Activated naive CD4-positive, alpha-beta T cell treated with anti-CD3 and anti-CD28 coated beads, Interleukin-2, amount 50 U/mL, for 72 hours (primary cell): ENCODE data around the gene KRABD2.
A peak's percentile ranks its signal among the peaks of the same experiment; 100 is the strongest.

ENCODE experiments used
- ATAC-seq, 2 donors: fragments of 150-1000 bp; cut with Tn5 transposase; 2 replicates each; pipeline ENCODE4 v1.10.0; 2021; ENCODE audit warnings: mild to moderate bottlenecking in 2 of 2, moderate library complexity in 2 of 2
- DNase-seq, 2 donors: peaks; one replicate each; pipeline ENCODE4 v3.0.0; 2021 to 2022; ENCODE audit warnings: low spot score in 2 of 2
- H3K27ac Mint-ChIP-seq, 2 donors: one replicate each; pipeline ENCODE4 v1.8.0; 2022; ENCODE audit warnings: mild to moderate bottlenecking in 2 of 2, mixed read lengths in 2 of 2
- H3K36me3 Mint-ChIP-seq, 2 donors: one replicate each; pipeline ENCODE4 v1.8.0; 2022; ENCODE audit warnings: mixed read lengths in 2 of 2
- H3K9me3 Mint-ChIP-seq, 2 donors: one replicate each; pipeline ENCODE4 v1.8.0; 2022; ENCODE audit warnings: mixed read lengths in 2 of 2

Gene KRABD2

DNA sequence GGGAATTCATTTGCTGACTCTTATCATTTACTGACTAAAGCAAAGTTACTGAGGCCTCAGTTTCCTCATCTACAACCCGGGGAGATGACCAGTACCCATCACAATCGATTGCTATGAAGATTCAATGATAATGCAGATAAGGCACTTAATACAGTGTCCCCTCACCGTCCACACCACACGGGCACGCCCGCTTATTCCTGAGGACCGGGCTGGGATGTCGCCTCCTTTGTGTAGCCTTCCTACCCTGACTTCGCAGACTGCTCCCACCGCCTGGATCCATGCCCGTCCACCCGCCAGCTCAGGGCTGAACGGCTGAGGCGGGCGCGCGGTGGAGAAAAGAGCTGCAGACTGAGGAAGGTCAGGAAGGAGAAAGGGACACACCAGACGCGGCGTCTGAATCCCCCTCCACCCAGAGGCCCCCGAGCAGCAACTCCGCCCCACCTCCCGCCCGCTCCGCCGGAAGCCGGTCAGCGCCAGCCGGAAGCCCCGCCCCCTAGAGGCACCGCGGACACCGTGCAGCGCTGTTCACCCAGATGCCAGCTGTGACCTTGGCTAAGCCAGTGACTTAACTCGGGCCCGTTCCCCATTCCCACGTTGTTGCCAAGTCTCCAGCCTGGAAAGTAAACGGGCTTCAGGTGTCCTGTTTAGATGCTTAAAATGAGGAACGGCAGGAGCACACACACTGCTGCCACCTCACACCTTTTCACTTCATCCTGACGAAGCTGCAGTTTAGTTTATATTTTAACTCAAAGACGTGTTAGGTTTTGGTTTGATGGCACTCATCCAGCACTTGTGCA lies at the start of gene KRABD2:
TSS of gene KRABD2 (minus strand) at position 434 of the 797 bp plus-strand sequence.
- Mint-ChIP-seq H3K9me3 (no peaks in the 10 kb centered on the region), H3K27ac (peak within 1 kb of the TSS; percentile 86 to 88), H3K36me3 (peaks cover 37 to 39% of the 10 kb centered on the region in 2 donors)
- ATAC-seq, result peak; percentile 97 to 100
- peak; percentile 87 to 92 for DNase-seq

- ATAC-seq, result no peak
- no peak overlapping the region for H3K27ac Mint-ChIP-seq
These were observed 45.1 kb upstream of the KRABD2 start for GRCh38 chr17:8421571-8421970.

DNA sequence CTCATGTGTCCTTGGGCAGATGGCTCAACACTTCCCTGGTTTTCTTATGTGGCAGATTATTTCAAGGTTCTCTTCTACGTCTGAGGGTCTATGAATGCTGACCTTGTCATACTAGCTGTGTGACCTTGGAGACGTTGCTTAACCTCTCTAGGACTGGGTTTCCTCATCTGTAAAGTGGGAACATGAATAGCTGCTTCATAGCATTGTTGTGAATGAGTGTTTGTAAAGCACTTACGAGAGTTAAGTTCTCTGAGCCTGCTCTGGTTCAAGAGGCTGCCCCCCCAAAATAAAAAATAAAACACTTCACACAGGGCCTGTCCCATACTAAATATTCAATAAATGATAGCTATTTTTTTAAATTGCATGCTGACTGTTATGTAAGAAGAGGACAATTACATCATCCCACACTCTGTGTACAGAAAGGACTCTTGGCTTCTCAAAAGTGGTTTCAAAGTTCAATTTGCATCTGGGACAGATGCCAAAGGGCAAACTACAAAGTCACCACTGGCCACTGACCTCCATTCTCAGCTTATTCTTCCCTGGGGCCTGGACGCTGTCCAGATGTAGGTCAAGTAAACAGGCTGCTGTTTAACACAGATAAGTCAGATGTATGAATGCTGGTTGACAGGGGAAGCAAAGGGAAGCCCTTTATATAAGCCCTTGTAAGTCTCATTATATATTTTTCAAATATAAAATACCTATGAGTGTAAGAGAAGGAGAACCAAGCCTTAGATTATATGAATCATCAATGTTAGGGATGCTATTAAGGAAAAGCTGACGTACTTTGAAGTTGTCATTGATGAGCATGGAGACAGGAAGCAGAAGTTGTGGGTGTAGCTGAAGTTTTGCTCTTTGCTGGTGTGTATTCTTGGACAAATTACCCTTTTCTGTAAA lies 43.8 kb upstream of the KRABD2 start:
- Mint-ChIP-seq H3K36me3 (no peaks in the 10 kb centered on the region), H3K9me3 (no peaks in the 10 kb centered on the region), H3K27ac (no peak overlapping the region)
- ATAC-seq (no peak), DNase-seq (no peak)

More at GRCh38 chr17:8421571-8421970, 45.1 kb upstream of the KRABD2 start:
- H3K9me3 Mint-ChIP-seq, result no peaks in the 10 kb centered on the region
- no peak for DNase-seq
- no peaks in the 10 kb centered on the region for H3K36me3 Mint-ChIP-seq

- DNase-seq (no peak), ATAC-seq (no peak)
- no peaks in the 10 kb centered on the region for H3K9me3 Mint-ChIP-seq
- H3K27ac Mint-ChIP-seq, result no peak overlapping the region
- no peaks in the 10 kb centered on the region for H3K36me3 Mint-ChIP-seq
These were observed 42.8 kb upstream of the KRABD2 start for GRCh38 chr17:8419305-8419704.

- Mint-ChIP-seq H3K36me3 (no peaks in the 10 kb centered on the region), H3K9me3 (no peaks in the 10 kb centered on the region), H3K27ac (no peak overlapping the region)
- DNase-seq (no peak), ATAC-seq (no peak)
These were observed 42.0 kb upstream of the KRABD2 start for GRCh38 chr17:8418471-8418870.

DNA sequence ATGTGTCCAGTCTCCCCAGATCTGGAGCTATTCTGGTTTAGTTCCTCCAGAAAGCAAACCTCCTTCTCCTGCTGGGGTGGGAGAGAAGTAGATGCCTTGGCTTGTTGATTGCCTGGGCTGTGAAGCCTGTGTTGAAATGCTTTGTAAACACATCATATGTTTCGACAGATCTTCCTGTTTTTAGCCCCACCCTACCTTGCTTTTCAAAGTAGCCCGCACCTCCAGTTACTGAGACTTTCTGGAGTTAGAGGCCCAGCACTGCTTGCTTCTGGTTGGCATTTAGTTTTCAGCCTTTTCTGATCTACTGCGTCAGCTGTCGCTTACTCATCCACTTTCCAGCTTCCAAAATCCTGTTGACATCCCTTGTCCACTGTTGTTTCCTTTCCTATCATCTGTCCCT lies 41.3 kb upstream of the KRABD2 start:
- Mint-ChIP-seq H3K27ac (no peak overlapping the region), H3K36me3 (no peaks in the 10 kb centered on the region), H3K9me3 (no peaks in the 10 kb centered on the region)
- ATAC-seq (no peak), DNase-seq (peak in 1 of 2 donors; percentile 3)

GRCh38 chr17:8413938-8414337 lies 37.4 kb upstream of the KRABD2 start:
- H3K36me3 Mint-ChIP-seq, result no peaks in the 10 kb centered on the region

DNA sequence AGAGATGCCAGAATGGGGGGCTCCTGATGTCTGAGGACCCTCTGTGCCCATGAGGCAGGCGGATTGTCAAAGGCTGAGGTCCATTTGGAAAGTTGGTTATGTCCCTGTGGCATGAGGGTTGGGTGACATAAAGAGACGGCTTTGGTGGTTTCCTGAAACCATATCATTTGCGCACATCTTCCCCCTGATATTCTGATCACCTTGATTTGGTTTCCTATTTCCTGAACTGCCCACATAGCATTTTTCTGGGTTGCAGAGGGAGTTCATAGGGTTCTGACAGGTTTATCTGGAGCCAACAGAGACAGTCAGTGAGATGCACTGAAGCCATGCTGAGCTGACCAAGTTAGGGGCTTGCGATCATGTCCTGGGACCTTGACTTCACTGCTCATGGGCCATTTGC lies 36.8 kb upstream of the KRABD2 start:
- Mint-ChIP-seq H3K9me3 (no peaks in the 10 kb centered on the region), H3K36me3 (no peaks in the 10 kb centered on the region), H3K27ac (no peak overlapping the region)
- DNase-seq (peak in 1 of 2 donors; percentile 6), ATAC-seq (peak in 1 of 2 donors; percentile 25)

More at GRCh38 chr17:8413938-8414337, 37.4 kb upstream of the KRABD2 start:
- H3K27ac Mint-ChIP-seq, result no peak overlapping the region
- DNase-seq (no peak), ATAC-seq (no peak)
- H3K9me3 Mint-ChIP-seq, result no peaks in the 10 kb centered on the region

GRCh38 chr17:8412089-8412488 lies 35.6 kb upstream of the KRABD2 start:
- DNase-seq, result peak in 1 of 2 donors; percentile 4
- Mint-ChIP-seq H3K27ac (no peak overlapping the region), H3K9me3 (no peaks in the 10 kb centered on the region), H3K36me3 (no peaks in the 10 kb centered on the region)
- ATAC-seq, result peak in 1 of 2 donors; percentile 24

GRCh38 chr17:8410883-8411238 lies 34.4 kb upstream of the KRABD2 start:
- no peak for DNase-seq
- no peak for ATAC-seq
- Mint-ChIP-seq H3K36me3 (no peaks in the 10 kb centered on the region), H3K9me3 (no peaks in the 10 kb centered on the region), H3K27ac (no peak overlapping the region)

GRCh38 chr17:8409966-8410882 lies 33.7 kb upstream of the KRABD2 start:
- Mint-ChIP-seq H3K36me3 (no peaks in the 10 kb centered on the region), H3K9me3 (no peaks in the 10 kb centered on the region), H3K27ac (no peak overlapping the region)
- DNase-seq (peak; percentile 67 to 72), ATAC-seq (peak; percentile 81 to 82)

DNA sequence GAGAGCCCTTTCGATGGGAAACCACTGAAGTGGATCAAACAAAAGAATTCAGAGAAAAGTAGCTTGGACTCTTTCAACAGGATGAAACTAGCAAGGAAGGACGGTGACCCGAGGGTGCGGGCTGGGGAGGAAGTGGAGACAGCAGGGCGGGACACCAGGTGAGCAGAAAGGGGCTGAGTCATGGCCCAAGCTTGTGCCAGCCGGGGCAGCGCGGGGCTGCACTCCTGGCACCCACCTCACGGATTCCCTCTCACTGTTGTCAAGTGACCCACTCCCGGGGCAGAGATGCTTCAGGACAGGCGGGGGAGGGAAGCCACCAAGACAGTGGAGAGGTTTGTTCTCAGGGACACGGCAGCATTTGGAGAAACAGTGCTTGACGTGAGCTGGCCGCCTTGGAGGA lies 31.9 kb upstream of the KRABD2 start:
- DNase-seq, result peak in 1 of 2 donors; percentile 31
- H3K36me3 Mint-ChIP-seq, result no peaks in the 10 kb centered on the region
- no peaks in the 10 kb centered on the region for H3K9me3 Mint-ChIP-seq
- H3K27ac Mint-ChIP-seq, result peak overlapping the region in 1 of 2 donors; percentile 18
- no peak for ATAC-seq

DNA sequence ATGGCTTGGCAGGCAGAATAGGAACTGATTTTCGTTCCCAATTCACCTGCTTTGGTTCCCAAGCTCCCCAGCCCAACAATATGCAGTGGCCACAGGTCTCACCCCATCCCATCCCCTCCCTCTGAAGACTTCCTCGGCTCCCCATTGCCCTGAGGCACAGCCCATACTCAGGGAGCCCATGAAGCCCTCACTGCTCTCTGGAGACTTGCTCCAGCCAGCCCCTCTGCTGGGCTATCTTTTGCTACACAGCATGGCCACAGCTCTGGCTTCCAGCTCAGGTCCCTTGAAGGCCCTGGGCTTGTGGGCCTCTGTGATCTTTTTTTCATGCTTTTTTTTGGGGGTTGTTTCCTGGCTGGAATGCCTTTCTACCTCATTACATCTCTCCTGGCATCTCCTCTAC lies 29.7 kb upstream of the KRABD2 start:
- H3K27ac Mint-ChIP-seq, result no peak overlapping the region
- H3K36me3 Mint-ChIP-seq, result no peaks in the 10 kb centered on the region

DNA sequence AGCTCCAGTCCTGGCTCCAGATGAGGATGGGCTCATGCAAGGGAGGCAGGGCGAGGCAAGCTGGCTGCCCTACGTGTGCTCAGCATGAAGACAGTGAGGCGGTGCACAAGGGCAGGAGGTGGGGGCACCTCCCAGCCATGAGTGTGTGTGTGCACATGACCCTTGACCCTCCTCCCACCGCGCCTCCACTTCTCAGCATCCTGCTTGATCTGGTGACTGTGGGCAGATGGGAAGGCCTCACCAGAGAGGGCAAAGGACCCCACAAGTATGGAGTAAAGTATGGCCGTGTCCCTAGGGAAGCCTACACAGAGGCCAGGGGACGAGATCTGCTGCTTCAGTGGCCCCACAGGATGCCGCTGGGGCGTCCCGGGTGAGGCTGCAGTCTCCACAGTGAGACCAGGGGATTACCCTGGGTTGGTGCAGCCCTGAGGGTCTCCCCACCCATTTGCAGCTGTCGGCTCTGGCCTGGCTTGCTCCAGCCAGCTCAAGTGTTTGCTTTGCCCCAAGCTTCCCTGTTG lies 29.1 kb upstream of the KRABD2 start:
- ATAC-seq (no peak), DNase-seq (no peak)
- Mint-ChIP-seq H3K36me3 (no peaks in the 10 kb centered on the region), H3K9me3 (no peaks in the 10 kb centered on the region), H3K27ac (no peak overlapping the region)

More for the DNA sequence above, 29.7 kb upstream of the KRABD2 start:
- H3K9me3 Mint-ChIP-seq, result no peaks in the 10 kb centered on the region
- DNase-seq (no peak), ATAC-seq (no peak)

DNA sequence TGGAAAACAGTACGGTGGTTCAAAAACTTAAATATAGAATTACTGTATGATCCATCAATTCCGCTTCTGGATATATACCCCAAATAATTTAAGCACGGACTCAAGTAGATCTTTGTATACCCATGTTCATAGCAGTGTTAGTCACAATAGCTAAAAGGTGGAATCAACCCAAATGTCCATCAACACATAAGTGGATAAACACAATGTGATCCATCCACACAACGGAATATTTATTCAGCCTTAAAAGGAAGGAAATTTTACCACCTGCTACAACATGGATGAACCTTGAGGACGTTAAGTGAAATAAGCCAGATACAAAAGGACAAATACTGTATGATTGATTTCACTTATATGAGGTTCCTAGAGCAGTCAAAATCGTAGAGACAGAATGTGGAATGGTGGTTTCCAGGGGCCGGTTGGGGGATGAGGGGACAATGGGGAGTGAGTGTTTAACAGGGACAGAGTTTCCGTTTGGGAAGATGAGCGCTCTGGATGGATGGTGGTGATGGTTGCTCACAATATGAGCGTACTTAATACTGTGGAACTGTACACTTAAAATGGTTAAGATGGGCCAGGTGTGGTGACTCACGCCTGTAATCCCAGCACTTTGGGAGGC lies 26.5 kb upstream of the KRABD2 start:
- ATAC-seq (no peak), DNase-seq (peak in 1 of 2 donors; percentile 6)
- Mint-ChIP-seq H3K27ac (peak overlapping the region in 1 of 2 donors; percentile 24), H3K9me3 (no peaks in the 10 kb centered on the region), H3K36me3 (no peaks in the 10 kb centered on the region)

DNA sequence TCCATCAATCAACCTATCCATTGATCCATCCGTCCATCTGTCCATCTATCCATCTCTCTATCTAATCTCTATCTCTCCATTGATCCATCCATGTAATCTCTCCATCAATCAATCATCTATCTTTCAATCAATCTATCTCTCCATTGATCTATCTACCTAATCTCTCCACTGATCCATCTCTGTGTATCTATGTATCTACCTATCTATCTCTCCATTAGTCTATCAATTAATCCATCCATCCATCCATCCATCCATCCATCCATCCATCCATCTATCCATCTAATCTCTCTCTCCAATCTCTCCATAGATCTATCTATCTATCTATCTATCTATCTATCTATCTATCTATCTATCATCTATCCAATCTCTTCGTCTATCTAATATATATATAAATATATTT lies 24.6 kb upstream of the KRABD2 start:
- no peaks in the 10 kb centered on the region for H3K9me3 Mint-ChIP-seq
- H3K36me3 Mint-ChIP-seq, result no peaks in the 10 kb centered on the region
- H3K27ac Mint-ChIP-seq, result no peak overlapping the region
- DNase-seq (no peak), ATAC-seq (no peak)
